Measurements from ENCODE around the gene THSD7A.

- TF ChIP-seq CTCF (conservative IDR thresholded peaks at IDR 0.05): no peak
- TF ChIP-seq EZH2 (IDR thresholded peaks at IDR 0.05; ENCODE audit: low read depth): no peak
These were observed 280.5 kb downstream of the THSD7A start for GRCh38 chr7:11551470-11551869.
